ENCODE measurements around the gene C18orf63. TPM values are rescaled to one million over a fixed set of nuclear protein-coding genes. Genes with fewer than 3 reads are reported as not detected.

Gene C18orf63
- total and polyA plus RNA-seq, 3 donors from 2014 or later = 9.8 to 22.1 (median 13.7) TPM

DNA sequence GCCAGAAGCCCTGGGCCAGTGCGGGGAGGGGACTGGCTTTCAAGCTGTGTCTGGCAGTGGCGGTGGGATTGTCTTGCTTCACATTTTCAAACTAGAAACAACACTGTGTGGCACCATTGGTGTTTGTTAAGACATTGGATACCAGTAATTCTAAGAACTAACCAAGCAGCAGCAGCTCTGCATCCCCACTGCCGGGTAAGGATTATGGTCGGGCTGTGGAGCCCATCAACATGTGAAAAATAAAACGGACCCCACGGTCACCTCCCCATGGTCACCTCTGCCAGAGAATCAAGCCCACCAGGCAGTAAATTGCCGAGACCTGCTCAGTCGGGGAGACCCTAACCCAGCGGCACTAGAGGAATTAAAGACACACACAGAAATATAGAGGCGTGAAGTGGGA lies 65.3 kb downstream of the C18orf63 start:
- TF ChIP-seq, protein P1, sequence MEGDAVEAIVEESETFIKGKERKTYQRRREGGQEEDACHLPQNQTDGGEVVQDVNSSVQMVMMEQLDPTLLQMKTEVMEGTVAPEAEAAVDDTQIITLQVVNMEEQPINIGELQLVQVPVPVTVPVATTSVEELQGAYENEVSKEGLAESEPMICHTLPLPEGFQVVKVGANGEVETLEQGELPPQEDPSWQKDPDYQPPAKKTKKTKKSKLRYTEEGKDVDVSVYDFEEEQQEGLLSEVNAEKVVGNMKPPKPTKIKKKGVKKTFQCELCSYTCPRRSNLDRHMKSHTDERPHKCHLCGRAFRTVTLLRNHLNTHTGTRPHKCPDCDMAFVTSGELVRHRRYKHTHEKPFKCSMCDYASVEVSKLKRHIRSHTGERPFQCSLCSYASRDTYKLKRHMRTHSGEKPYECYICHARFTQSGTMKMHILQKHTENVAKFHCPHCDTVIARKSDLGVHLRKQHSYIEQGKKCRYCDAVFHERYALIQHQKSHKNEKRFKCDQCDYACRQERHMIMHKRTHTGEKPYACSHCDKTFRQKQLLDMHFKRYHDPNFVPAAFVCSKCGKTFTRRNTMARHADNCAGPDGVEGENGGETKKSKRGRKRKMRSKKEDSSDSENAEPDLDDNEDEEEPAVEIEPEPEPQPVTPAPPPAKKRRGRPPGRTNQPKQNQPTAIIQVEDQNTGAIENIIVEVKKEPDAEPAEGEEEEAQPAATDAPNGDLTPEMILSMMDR (IDR thresholded peaks at IDR 0.05) = no peak
- TF ChIP-seq POLR2A (IDR thresholded peaks at IDR 0.05) = no peak
- 92 to 97% methylated on average over 10 of the region's 10 CpGs for WGBS, 2 donors
- Histone ChIP-seq H3K4me1 (no peaks in the 10 kb centered on the region), H3K27me3 (no peaks in the 10 kb centered on the region), H3K9me3 (no peaks in the 10 kb centered on the region), H3K27ac (no peak overlapping the region), H3K4me3 (no peak overlapping the region), H3K36me3 (ENCODE audit: low read depth, missing control alignments) (no peaks in the 10 kb centered on the region)
- DNase-seq = no peak
- intact Hi-C loops (cut with DNase I; ENCODE audit: low total_unique reads) = no loop called here

DNA sequence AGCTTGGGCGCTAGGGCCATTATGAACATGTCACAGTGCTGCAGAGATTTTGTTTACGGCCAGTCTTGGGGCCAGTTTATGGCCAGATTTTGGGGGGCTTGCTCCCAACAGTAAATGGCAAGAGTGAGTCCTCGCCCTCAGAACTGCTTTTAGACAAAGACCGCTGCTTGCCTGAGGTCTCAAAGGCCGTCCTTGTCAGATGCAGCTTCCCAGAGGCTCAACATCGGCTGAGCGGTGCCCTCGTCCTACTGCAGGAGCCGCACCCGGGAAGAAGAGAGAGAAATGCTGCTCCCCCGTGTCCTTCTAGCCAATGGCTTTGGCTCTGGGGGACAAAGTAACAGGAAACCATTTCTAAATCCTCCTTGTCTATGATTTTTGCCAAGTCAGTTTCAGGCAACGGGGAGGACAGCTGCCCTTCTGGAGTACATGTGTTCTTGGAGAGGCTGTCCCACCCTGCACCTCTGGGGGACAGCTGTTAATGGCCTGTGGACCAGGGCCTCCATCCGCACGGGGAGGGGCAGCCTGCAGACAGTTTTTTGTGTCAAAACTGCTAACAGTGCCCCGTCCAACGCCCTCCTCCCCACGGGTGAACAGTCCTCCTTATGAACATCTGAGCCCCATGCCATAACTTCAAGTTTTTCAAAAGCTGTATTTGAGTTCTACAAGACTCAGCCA lies 66.1 kb downstream of the C18orf63 start:
- Histone ChIP-seq H3K9me3 (no peaks in the 10 kb centered on the region), H3K27ac (no peak overlapping the region), H3K4me1 (no peaks in the 10 kb centered on the region), H3K27me3 (no peaks in the 10 kb centered on the region), H3K4me3 (no peak overlapping the region), H3K36me3 (ENCODE audit: low read depth, missing control alignments) (no peaks in the 10 kb centered on the region)
- 89% methylated on average over 17 of the region's 17 CpGs for WGBS, 2 donors
- intact Hi-C loops (cut with DNase I; ENCODE audit: low total_unique reads) = no loop called here
- TF ChIP-seq, protein P1 (IDR thresholded peaks at IDR 0.05) = no peak
- no peak for TF ChIP-seq POLR2A (IDR thresholded peaks at IDR 0.05)
- DNase-seq = no peak

DNA sequence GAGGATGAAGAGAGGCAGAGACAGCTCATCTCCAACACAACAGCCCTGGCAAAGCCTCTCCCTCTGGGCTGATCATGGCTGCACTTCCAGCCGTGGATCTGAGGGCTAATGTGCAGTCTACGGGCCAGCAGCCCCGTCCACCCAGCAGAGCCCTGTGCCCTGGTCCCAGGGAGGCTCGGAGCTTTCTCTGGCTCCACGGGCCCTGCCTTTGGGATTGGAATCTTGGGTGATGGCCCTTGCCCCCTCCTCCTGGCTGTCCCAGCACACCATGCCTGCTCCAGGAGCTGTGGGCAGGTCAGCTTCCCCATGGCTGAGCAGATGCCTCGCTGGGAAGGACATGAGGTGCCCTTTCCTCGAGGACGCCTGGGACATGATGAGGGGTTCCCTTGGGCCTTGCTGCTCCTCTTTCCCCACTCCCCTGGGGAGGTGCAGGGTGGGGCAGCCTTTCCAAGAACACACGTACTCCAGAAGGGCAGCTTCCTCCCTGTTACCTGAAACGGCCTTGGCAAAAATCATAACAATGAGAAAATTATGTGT lies 66.9 kb downstream of the C18orf63 start:
- Histone ChIP-seq H3K4me3 (no peak overlapping the region), H3K36me3 (ENCODE audit: low read depth, missing control alignments) (no peaks in the 10 kb centered on the region), H3K27ac (no peak overlapping the region), H3K4me1 (no peaks in the 10 kb centered on the region), H3K9me3 (no peaks in the 10 kb centered on the region), H3K27me3 (no peaks in the 10 kb centered on the region)
- DNase-seq = no peak
- intact Hi-C loops (cut with DNase I; ENCODE audit: low total_unique reads) = no loop called here
- 85 to 97% methylated on average over 6 to 10 of the region's 10 CpGs for WGBS, 2 donors
- TF ChIP-seq, protein P1 (IDR thresholded peaks at IDR 0.05) = no peak
- TF ChIP-seq POLR2A (IDR thresholded peaks at IDR 0.05) = no peak

DNA sequence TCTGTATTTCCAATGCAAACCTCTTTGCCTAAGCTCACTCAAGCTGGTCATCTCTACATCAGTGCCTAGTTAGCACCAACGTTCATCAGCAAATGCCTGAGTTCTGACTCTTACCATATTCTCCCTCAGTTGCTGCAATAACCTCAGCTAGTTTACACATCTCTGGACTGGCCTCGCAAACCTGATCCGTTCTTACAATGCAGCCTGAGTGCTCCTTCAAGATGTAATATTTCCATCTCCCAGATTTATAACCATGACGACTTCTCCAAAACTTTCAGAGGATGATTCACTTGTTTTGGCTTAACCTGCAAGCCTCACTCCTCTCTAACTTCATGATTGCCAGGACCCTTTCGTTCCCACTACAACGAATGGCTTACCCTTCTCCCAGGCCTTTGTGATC lies 71.7 kb downstream of the C18orf63 start:
- Histone ChIP-seq H3K4me3 (no peak overlapping the region), H3K4me1 (no peaks in the 10 kb centered on the region), H3K36me3 (ENCODE audit: low read depth, missing control alignments) (no peaks in the 10 kb centered on the region), H3K9me3 (no peaks in the 10 kb centered on the region), H3K27me3 (no peaks in the 10 kb centered on the region), H3K27ac (no peak overlapping the region)
- no peak for DNase-seq
- intact Hi-C loops (cut with DNase I; ENCODE audit: low total_unique reads) = no loop called here
- TF ChIP-seq, protein P1 (IDR thresholded peaks at IDR 0.05) = no peak
- TF ChIP-seq POLR2A (IDR thresholded peaks at IDR 0.05) = no peak
- 83% methylated on average over 6 of the region's 6 CpGs for WGBS, 2 donors

DNA sequence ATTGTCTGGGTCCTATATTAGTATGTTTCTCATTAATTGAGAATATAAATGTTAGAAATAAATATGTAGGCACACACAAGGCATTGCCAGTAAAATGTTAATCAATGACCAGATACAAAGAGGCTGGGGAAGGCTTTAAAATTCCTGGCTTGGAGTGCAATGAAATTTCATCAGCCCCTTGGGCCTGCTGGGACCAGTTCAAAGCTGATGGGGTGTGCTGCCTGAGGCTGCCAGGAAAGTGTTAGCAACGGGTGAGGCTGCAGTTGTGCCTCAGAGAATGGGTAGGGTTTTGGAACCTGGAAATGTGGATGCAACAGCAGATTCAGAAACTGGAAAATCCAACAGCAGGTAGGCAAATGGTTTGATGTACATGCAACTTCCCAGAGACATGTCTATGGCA lies 72.6 kb downstream of the C18orf63 start:
- no peaks in the 10 kb centered on the region for H3K9me3 ChIP-seq
- no peak for DNase-seq
- 76 to 84% methylated on average over 1 of the region's 1 CpG for WGBS, 2 donors
- H3K27ac ChIP-seq = no peak overlapping the region
- H3K27me3 ChIP-seq = no peaks in the 10 kb centered on the region
- TF ChIP-seq, protein P1 (IDR thresholded peaks at IDR 0.05) = no peak
- no peak for TF ChIP-seq POLR2A (IDR thresholded peaks at IDR 0.05)
- H3K4me1 ChIP-seq = no peaks in the 10 kb centered on the region
- H3K36me3 ChIP-seq (ENCODE audit: low read depth, missing control alignments) = no peaks in the 10 kb centered on the region
- intact Hi-C loops (cut with DNase I; ENCODE audit: low total_unique reads) = no loop called here
- H3K4me3 ChIP-seq = no peak overlapping the region
